T-helper 17 cell (primary cell): Measurements from ENCODE around the gene LSP1. TPM values are rescaled to one million over a fixed set of nuclear protein-coding genes. Genes with fewer than 3 reads are reported as not detected.
"Not testable (repeated sequence)": the region's sequence is repeated elsewhere in the genome, so short reads cannot be mapped to it uniquely, and the experiment has no call there.

Source experiments
- ATAC-seq: fragments of 150-1000 bp; cut with Tn5 transposase; 2 replicates; pipeline ENCODE4 v1.10.0; 2021; ENCODE audit warnings: mild to moderate bottlenecking, moderate library complexity
- DNase-seq, 3 donors: peaks; one replicate each; pipeline versions ENCODE4 v3.0.0 to v3.0.0-alpha.2; 2020 to 2021
- H3K9me3 ChIP-seq: one replicate; pipeline ENCODE4 v1.7.0; 2013; ENCODE audit warnings: low read length, mild to moderate bottlenecking; ENCODE audit not compliant: control insufficient read depth, poor library complexity, severe bottlenecking
- H3K27ac Mint-ChIP-seq: one replicate; pipeline ENCODE4 v1.8.0; 2022; ENCODE audit warnings: mild to moderate bottlenecking, moderate library complexity, mixed read lengths
- H3K27me3 Mint-ChIP-seq: one replicate; pipeline ENCODE4 v1.8.0; 2022; ENCODE audit warnings: mixed read lengths
- H3K36me3 Mint-ChIP-seq: one replicate; pipeline ENCODE4 v1.8.0; 2022; ENCODE audit warnings: low read depth, mixed read lengths
- H3K4me1 Mint-ChIP-seq: one replicate; pipeline ENCODE4 v1.8.0; 2022; ENCODE audit warnings: mild to moderate bottlenecking, mixed read lengths
- H3K4me3 Mint-ChIP-seq: one replicate; pipeline ENCODE4 v1.8.0; 2022; ENCODE audit warnings: mild to moderate bottlenecking, moderate library complexity, mixed read lengths
- total RNA-seq, 4 donors: library from RNA in 2 of 4; stranded (reverse) in 2 of 4; gene quantifications; one replicate each; pipeline ENCODE4 v1.2.3 and lab custom pipeline; 2022 to 2026

LSP1 gene
- total RNA-seq, 2 donors from 2014 or later: 297 to 299 TPM

GRCh38 chr11:1872267-1872985 is 19.5 kb downstream of the LSP1 start:
- H3K9me3 ChIP-seq: no peaks in the 10 kb centered on the region
- DNase-seq (peak in 1 of 3 donors; percentile 1), ATAC-seq (no peak)
- H3K27ac Mint-ChIP-seq: peak overlapping the region; percentile 59
- no peaks in the 10 kb centered on the region for H3K36me3 Mint-ChIP-seq
- H3K4me3 Mint-ChIP-seq: peak overlapping the region; percentile 12
- peaks cover 48% of the 10 kb centered on the region for H3K4me1 Mint-ChIP-seq
- H3K27me3 Mint-ChIP-seq: no peaks in the 10 kb centered on the region

GRCh38 chr11:1873048-1873812 is 20.3 kb downstream of the LSP1 start:
- Mint-ChIP-seq H3K36me3 (no peaks in the 10 kb centered on the region), H3K4me1 (peaks cover 44% of the 10 kb centered on the region), H3K27me3 (no peaks in the 10 kb centered on the region), H3K4me3 (no peak overlapping the region), H3K27ac (peak overlapping the region; percentile 59)
- DNase-seq (peak in 1 of 3 donors; percentile 8), ATAC-seq (no peak)
- H3K9me3 ChIP-seq: no peaks in the 10 kb centered on the region

GRCh38 chr11:1873813-1874150 is 20.9 kb downstream of the LSP1 start:
- not testable (repeated sequence) for H3K9me3 ChIP-seq, H3K27me3 Mint-ChIP-seq, H3K36me3 Mint-ChIP-seq, ATAC-seq, H3K4me3 Mint-ChIP-seq
- peak in 1 of 3 donors; percentile 0 for DNase-seq
- Mint-ChIP-seq H3K27ac (peak overlapping the region; percentile 39), H3K4me1 (peaks cover 42% of the 10 kb centered on the region)

- H3K36me3 Mint-ChIP-seq, H3K4me3 Mint-ChIP-seq, H3K27ac Mint-ChIP-seq, DNase-seq, H3K9me3 ChIP-seq, H3K27me3 Mint-ChIP-seq, ATAC-seq: not testable (repeated sequence)
- peaks cover 34% of the 10 kb centered on the region for H3K4me1 Mint-ChIP-seq
Measured at GRCh38 chr11:1874441-1875092, 21.7 kb downstream of the LSP1 start.

- H3K27ac Mint-ChIP-seq: no peak overlapping the region
- H3K4me3 Mint-ChIP-seq: peak overlapping the region; percentile 15
- H3K4me1 Mint-ChIP-seq: peaks cover 27% of the 10 kb centered on the region
- no peak for ATAC-seq
- no peaks in the 10 kb centered on the region for H3K27me3 Mint-ChIP-seq
- no peaks in the 10 kb centered on the region for H3K9me3 ChIP-seq
- no peak for DNase-seq
- H3K36me3 Mint-ChIP-seq: no peaks in the 10 kb centered on the region
Measured at GRCh38 chr11:1875093-1875850, 22.4 kb downstream of the LSP1 start.

- DNase-seq, H3K27ac Mint-ChIP-seq, H3K9me3 ChIP-seq, ATAC-seq, H3K36me3 Mint-ChIP-seq, H3K4me3 Mint-ChIP-seq, H3K27me3 Mint-ChIP-seq: not testable (repeated sequence)
- H3K4me1 Mint-ChIP-seq: peaks cover 25% of the 10 kb centered on the region
Measured at GRCh38 chr11:1875851-1876301, 23.0 kb downstream of the LSP1 start.

- H3K36me3 Mint-ChIP-seq: no peaks in the 10 kb centered on the region
- H3K4me1 Mint-ChIP-seq: peaks cover 23% of the 10 kb centered on the region
- peak in 1 of 3 donors; percentile 16 for DNase-seq
- H3K9me3 ChIP-seq: no peaks in the 10 kb centered on the region
- ATAC-seq: no peak
- H3K27ac Mint-ChIP-seq: no peak overlapping the region
- H3K27me3 Mint-ChIP-seq: no peaks in the 10 kb centered on the region
- no peak overlapping the region for H3K4me3 Mint-ChIP-seq
Measured at GRCh38 chr11:1876361-1877063, 23.6 kb downstream of the LSP1 start.

GRCh38 chr11:1877211-1878136 is 24.6 kb downstream of the LSP1 start:
- no peak overlapping the region for H3K27ac Mint-ChIP-seq
- ATAC-seq (no peak), DNase-seq (no peak)
- no peak overlapping the region for H3K4me3 Mint-ChIP-seq
- H3K9me3 ChIP-seq: no peaks in the 10 kb centered on the region
- no peaks in the 10 kb centered on the region for H3K36me3 Mint-ChIP-seq
- H3K27me3 Mint-ChIP-seq: no peaks in the 10 kb centered on the region
- peaks cover 18% of the 10 kb centered on the region for H3K4me1 Mint-ChIP-seq

- DNase-seq (no peak), ATAC-seq (no peak)
- Mint-ChIP-seq H3K4me3 (no peak overlapping the region), H3K27me3 (no peaks in the 10 kb centered on the region), H3K4me1 (peaks cover 16% of the 10 kb centered on the region), H3K36me3 (no peaks in the 10 kb centered on the region), H3K27ac (no peak overlapping the region)
- H3K9me3 ChIP-seq: no peaks in the 10 kb centered on the region
Measured at GRCh38 chr11:1878137-1879031, 25.5 kb downstream of the LSP1 start.

- no peak overlapping the region for H3K27ac Mint-ChIP-seq
- no peak for ATAC-seq
- no peak for DNase-seq
- peaks cover 15% of the 10 kb centered on the region for H3K4me1 Mint-ChIP-seq
- peak overlapping the region; percentile 39 for H3K4me3 Mint-ChIP-seq
- H3K36me3 Mint-ChIP-seq: no peaks in the 10 kb centered on the region
- no peaks in the 10 kb centered on the region for H3K27me3 Mint-ChIP-seq
- no peaks in the 10 kb centered on the region for H3K9me3 ChIP-seq
Measured at GRCh38 chr11:1879342-1879940, 26.6 kb downstream of the LSP1 start.
